Midbrain (tissue), 1 donor: ENCODE results near the gene MZT2A.
"Not testable (repeated sequence)": the region's sequence is repeated elsewhere in the genome, so short reads cannot be mapped to it uniquely, and the experiment has no call there.

Experiments used
- DNase-seq: peaks from one replicate; lab custom pipeline; 2025; lab: John Stamatoyannopoulos, UW

Gene MZT2A

DNA sequence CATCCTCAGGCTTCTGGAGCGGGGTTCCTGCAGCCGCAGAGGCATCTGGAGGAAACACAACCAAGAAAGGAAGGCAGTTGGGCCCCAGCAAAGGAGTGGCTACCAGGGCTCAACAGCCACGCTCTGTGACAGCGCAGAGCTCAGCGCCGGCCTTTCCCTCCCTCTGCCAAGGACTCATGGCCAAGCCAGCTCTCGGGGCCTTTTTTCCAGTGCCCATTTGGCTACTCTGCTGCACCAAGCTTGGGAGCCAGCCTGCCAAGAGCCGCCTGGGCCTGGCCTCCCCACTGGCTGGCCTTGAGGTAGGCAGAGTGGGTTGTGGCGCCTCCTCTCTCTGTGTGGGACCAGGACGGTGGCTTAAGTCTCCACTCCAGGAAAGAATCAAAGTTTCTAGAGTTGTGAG lies 28.3 kb upstream of the MZT2A start:
- DNase-seq = peak; percentile 8

GRCh38 chr2:131519871-131520470 lies 27.8 kb upstream of the MZT2A start:
- not testable (repeated sequence) for DNase-seq

DNA sequence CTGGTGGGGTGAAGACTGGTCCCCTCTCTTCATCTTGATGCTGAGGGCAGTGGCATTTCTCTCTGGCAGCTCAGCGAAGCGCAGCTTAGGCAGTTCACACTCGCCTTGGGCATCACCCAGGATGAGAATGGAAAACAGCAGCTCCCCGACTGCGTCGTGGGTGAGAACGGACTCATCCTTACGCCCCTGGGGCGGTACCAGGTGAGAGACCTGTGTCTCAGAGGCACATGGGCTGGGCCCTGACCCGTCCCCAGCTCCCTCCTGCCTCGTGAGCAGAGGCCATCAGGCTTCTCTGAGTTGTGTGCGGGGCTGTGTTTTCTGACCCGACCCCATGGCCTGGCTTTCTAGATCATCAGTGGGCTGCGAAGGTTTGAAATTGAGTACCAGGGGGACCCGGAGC lies 27.3 kb upstream of the MZT2A start:
- no peak for DNase-seq

GRCh38 chr2:131518531-131518930 lies 26.3 kb upstream of the MZT2A start:
- DNase-seq = not testable (repeated sequence)

GRCh38 chr2:131517856-131518255 lies 25.7 kb upstream of the MZT2A start:
- DNase-seq = not testable (repeated sequence)

DNA sequence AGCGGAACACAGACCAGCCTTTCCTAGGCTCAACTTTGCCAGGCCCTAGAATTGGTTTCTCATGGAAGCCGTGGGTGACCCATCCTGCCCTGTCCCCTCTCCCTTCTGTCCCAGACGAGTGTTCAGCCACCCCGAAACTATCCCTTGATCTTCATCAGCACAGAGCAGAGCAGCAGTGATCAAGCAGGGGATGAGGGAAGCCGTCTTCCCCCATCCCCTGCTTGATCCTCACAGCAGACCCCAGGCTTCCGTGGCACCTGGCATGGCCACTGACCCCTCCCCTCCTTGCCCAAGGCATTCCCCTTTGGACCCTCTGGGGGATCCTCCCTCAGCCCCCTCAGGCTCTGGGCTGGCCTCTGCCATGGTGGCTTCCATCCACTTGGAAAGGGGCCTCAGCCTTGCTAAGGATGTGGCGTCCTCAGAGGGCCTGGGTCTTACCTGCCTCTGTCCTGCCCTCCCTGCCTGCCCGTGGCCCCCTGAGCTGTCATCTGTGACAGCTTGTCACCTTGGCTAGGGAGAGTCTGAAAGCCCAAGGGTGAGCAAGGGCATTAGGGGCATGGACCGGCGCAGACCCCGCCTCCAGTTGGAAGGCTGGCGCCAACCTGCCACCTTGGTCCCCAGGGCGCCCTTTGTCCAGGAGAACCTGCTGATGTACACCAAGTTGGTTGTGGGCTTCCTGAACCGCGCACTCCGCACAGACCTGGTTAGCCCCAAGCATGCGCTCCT lies 25.1 kb upstream of the MZT2A start:
- no peak for DNase-seq

DNA sequence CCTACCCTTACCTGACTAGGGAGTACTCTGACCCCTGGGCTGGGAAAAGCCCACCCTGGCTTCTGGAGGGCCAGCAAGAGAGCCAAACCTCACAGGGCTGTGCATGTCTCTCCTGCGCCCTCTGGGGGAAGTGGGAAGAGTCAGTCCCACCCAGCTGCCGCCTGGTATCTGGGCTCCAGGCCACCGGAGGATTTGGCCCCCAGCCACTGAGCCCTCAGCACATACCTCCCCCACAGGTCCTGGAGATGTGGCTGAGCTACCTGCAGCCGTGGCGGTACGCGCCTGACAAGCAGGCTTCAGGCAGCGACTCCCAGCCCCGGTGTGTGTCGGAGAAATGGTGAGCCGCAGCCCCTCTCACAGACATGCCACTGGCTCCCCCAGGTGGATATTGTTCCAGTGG lies 24.4 kb upstream of the MZT2A start:
- not testable (repeated sequence) for DNase-seq

- no peak for DNase-seq
These were observed 23.8 kb upstream of the MZT2A start for GRCh38 chr2:131516011-131516410.

DNA sequence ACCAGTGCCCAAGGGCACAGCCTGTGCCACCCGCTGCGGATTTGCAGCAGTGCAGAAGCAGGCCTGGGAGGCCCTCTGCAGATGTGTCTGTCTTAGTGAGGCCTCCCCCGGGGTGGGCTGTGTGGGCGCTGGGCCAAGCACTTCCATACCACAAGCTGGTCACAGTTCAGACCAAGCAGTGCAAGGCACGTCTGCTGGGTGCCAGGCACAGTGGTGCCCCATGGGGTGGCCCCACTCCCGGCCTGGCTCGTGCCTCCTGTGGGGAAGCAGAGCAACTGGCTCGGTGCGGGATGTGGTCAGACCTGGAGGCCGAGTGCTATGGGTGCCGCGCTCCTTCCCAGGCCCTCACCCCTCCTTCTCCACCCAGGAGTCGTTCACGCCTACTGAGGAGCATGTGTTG lies 23.0 kb upstream of the MZT2A start:
- not testable (repeated sequence) for DNase-seq

GRCh38 chr2:131514408-131515166 lies 22.4 kb upstream of the MZT2A start:
- DNase-seq = not testable (repeated sequence)

GRCh38 chr2:131511969-131512870 lies 20.0 kb upstream of the MZT2A start:
- peak; percentile 8 for DNase-seq

DNA sequence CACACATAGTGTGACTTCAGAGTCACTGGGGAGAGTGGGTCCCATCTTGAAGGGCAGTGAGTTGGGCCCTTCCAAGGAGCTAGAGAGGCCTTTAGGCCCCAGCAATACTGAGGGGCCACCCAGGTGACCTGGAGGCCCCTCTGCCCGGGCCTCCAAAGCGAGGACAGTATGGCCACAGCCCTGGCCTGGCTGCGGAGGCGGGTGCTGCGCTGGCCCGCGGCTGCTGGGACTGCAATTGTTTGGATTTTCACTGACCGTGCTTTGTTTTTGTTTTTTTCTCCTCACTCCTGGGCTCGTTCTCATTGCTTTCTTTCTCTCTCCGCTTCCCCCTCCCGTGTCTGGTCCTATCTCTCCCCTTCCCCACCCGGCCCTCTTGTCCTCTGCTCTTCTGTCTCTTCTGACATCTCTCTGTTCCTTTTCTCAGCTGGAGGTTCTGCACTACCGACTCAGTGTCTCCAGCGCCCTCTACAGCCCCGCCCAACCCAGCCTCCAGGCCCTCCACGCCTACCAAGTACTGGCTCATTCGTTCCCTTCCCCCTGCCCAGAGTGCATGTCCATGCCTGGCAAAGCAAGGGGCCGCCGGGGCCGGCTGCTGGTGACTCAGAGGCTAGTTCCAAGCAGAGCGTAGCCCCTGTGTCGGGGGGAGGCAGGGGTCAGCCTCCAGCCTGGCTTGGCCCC lies 19.2 kb upstream of the MZT2A start:
- not testable (repeated sequence) for DNase-seq

DNA sequence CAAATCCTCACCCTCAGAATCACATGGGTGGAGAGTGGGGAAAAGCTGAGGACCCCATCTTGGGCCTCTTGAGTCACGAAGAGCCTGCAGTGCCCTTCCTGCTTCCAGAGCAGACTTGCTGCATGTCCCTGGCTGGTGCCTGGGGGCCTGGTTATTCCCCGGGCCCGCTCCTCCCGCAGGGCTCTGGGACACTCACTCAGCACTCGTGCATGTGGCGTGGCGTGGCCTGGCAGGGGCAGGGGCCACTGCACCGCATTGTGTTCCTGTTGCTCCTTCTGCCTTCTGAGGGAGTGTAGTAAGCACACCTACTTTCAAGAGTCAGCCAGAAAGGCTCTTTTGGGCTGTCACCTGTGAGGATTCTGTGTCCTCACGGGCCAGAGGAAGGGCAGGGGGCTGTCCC lies 17.4 kb upstream of the MZT2A start:
- no peak for DNase-seq

- not testable (repeated sequence) for DNase-seq
These were observed 12.0 kb upstream of the MZT2A start for GRCh38 chr2:131504082-131504750.

GRCh38 chr2:131503587-131503986 lies 11.4 kb upstream of the MZT2A start:
- DNase-seq = not testable (repeated sequence)

- DNase-seq = peak; percentile 0
These were observed 6.2 kb upstream of the MZT2A start for GRCh38 chr2:131498321-131498973.

DNA sequence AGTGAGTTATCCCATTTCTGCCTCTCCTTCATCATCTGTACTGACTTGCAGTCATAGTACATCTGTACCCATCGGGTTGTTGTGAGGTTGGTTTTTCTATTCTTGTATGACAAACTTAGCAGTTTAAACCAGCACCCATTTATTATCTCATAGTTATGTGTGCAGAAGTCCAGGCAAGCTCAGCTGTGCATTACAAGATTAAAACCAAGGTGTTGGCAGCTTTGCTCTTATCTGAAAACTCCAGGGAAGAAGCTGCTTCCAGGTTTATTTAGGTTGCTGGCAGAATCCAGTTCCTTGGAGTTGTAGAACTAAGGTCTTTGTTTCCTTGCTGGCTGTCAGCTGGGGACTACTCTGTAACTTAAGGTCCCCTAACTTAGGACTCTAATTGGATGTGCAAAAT lies 3.3 kb upstream of the MZT2A start:
- DNase-seq = not testable (repeated sequence)

- no peak for DNase-seq
These were observed 1.2 kb upstream of the MZT2A start for GRCh38 chr2:131493199-131493968.

- DNase-seq = peak; percentile 88
These were observed 411 bp upstream of the MZT2A start for GRCh38 chr2:131492418-131493198.
